HepG2 (cell line): Measurements from ENCODE around the gene MBTD1. TPM values are rescaled to one million over a fixed set of nuclear protein-coding genes. Genes with fewer than 3 reads are reported as not detected.
A peak's percentile ranks its signal among the peaks of the same experiment; 100 is the strongest.

Source experiments
- ARHGAP35 ChIP-seq: sonication (generic); formaldehyde crosslinking; IDR thresholded peaks from 2 replicates; pipeline ENCODE4 v1.9.0; 2022; ENCODE audit warnings: mild to moderate bottlenecking, inconsistent platforms, moderate library complexity, missing genetic modification reagents, borderline replicate concordance
- DR1 ChIP-seq: sonication (generic); formaldehyde crosslinking; IDR thresholded peaks from 2 replicates; pipeline ENCODE4 v1.8.0; 2021; ENCODE audit warnings: mild to moderate bottlenecking, missing genetic modification reagents, inconsistent platforms
- IRF2 ChIP-seq: IDR thresholded peaks from 2 replicates; pipeline ENCODE4 v1.6.1; 2018; ENCODE audit warnings: missing genetic modification reagents, missing compliant biosample characterization
- LBX2 ChIP-seq: sonication (generic); formaldehyde crosslinking; IDR thresholded peaks from 2 replicates; pipeline ENCODE4 v1.5.0; 2020; ENCODE audit warnings: missing genetic modification reagents, mild to moderate bottlenecking, borderline replicate concordance
- STAT5B ChIP-seq: sonication (generic); formaldehyde crosslinking; IDR thresholded peaks from 2 replicates; pipeline ENCODE4 v1.4.0; 2020; ENCODE audit warnings: missing genetic modification reagents
- STAT6 ChIP-seq: sonication (generic); formaldehyde crosslinking; IDR thresholded peaks from 2 replicates; pipeline ENCODE4 v1.4.0; 2020; ENCODE audit warnings: missing genetic modification reagents, mild to moderate bottlenecking, borderline replicate concordance
- TCF7L2 ChIP-seq: IDR thresholded peaks from 2 replicates; pipeline ENCODE4 v1.6.1; 2011; ENCODE audit warnings: mild to moderate bottlenecking, low read depth, low read length, moderate library complexity
- WIZ ChIP-seq: sonication (generic); formaldehyde crosslinking; IDR thresholded peaks from 2 replicates; pipeline ENCODE4 v1.5.1; 2020; ENCODE audit warnings: mild to moderate bottlenecking, missing genetic modification reagents
- ZBTB26 ChIP-seq: IDR thresholded peaks from 2 replicates; pipeline ENCODE4 v1.6.1; 2016; ENCODE audit warnings: missing compliant biosample characterization, missing genetic modification reagents, borderline replicate concordance
- ZNF577 ChIP-seq: sonication (generic); formaldehyde crosslinking; IDR thresholded peaks from 2 replicates; pipeline ENCODE4 v1.4.0; 2020; ENCODE audit warnings: mild to moderate bottlenecking, low read depth, missing genetic modification reagents, borderline replicate concordance
- ZNF710 ChIP-seq: sonication (generic); formaldehyde crosslinking; IDR thresholded peaks from 2 replicates; pipeline ENCODE4 v1.5.0; 2020; ENCODE audit warnings: mild to moderate bottlenecking, missing genetic modification reagents, borderline replicate concordance
- ZSCAN22 ChIP-seq: sonication (generic); formaldehyde crosslinking; IDR thresholded peaks from 2 replicates; pipeline ENCODE4 v1.4.0; 2020; ENCODE audit warnings: mild to moderate bottlenecking, missing genetic modification reagents
- polyA plus RNA-seq, 8 experiments: library from polyadenylated mRNA; depleted of rRNA in 3 of 8; stranded (reverse) in 7 of 8; unstranded in 1 of 8; fragments of >200 nt; fragmentation: Illumina TruSeq in 4 of 8; extraction: Trizol in 4 of 8; gene quantifications; 2 replicates each; pipeline versions ENCODE4 v1.2.1 to v1.2.3, GENCODE V29; 2011 to 2016; ENCODE audit warnings: low read depth in 4 of 8, missing spikeins in 1 of 8, mixed read lengths in 1 of 8; ENCODE audit not compliant: insufficient read depth in 1 of 8
- total RNA-seq, 5 experiments: library from RNA; depleted of rRNA; stranded (reverse); fragments of >200 nt; fragmentation: Illumina TruSeq; extraction: Trizol; gene quantifications; 2 replicates each; pipeline ENCODE4 v1.2.3, GENCODE V29; 2016; ENCODE audit warnings: low read depth in 1 of 5
- TF ChIP-seq, protein P1 (sequence below): sonication (generic); formaldehyde crosslinking; IDR thresholded peaks from 2 replicates; pipeline ENCODE4 v1.5.1; 2020; ENCODE audit warnings: missing genetic modification reagents, mild to moderate bottlenecking, borderline replicate concordance
- TF ChIP-seq, protein P2 (sequence below): sonication (generic); formaldehyde crosslinking; IDR thresholded peaks from 2 replicates; pipeline ENCODE4 v1.4.0; 2020; ENCODE audit warnings: missing genetic modification reagents

Gene MBTD1
- total and polyA plus RNA-seq, 2 of the 13 experiments (the other 11 are each of a cell fraction or from before 2014, with no cell fraction given): 20.9 TPM

DNA sequence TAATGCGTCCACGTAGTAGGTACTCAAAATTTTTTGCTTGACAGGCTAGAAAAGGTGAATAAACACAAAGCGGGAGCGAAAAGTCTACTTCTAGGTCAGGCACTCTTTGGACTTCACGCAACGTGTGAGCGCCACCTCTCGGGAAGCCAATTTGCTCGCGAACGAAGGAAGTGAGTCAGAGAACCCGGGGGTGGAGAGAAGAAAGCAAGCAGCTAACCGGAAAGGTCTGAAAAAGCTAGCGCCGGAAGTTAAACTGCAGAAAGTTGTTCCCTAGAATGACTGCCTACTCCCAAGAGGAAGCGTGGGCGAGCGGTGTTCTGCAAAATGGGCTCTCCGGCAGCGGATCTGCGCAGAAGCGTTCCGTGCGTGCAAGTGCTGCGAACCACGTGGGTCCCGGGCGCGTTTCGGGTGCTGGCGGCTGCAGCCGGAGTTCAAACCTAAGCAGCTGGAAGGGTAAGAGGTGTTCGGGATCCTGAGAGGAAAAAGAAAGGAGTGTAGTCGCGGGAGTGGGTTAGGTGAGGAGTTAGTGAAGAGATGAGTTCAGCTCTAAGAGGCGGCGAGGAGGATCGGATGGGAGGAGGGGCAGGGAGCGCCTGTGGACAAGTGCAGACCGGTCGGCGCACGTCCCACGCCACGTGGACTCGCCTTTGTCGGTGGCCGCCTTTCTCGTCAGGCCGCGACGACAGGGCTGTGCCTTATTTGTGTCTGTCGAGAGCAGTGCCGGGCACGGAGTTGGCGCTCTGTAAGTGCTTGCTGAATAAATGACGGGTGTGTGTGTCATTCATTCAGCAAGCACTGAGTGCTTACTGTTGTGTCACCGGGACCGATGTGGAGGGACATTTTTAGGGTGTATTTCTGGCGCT, 106.4 kb downstream of the MBTD1 start, which contains the start of gene NME1 (continued):
- TF ChIP-seq WIZ (CRISPR knock-in tag): peak; percentile 97; the same call in 1 of the 2 replicates
- TF ChIP-seq, protein P1, sequence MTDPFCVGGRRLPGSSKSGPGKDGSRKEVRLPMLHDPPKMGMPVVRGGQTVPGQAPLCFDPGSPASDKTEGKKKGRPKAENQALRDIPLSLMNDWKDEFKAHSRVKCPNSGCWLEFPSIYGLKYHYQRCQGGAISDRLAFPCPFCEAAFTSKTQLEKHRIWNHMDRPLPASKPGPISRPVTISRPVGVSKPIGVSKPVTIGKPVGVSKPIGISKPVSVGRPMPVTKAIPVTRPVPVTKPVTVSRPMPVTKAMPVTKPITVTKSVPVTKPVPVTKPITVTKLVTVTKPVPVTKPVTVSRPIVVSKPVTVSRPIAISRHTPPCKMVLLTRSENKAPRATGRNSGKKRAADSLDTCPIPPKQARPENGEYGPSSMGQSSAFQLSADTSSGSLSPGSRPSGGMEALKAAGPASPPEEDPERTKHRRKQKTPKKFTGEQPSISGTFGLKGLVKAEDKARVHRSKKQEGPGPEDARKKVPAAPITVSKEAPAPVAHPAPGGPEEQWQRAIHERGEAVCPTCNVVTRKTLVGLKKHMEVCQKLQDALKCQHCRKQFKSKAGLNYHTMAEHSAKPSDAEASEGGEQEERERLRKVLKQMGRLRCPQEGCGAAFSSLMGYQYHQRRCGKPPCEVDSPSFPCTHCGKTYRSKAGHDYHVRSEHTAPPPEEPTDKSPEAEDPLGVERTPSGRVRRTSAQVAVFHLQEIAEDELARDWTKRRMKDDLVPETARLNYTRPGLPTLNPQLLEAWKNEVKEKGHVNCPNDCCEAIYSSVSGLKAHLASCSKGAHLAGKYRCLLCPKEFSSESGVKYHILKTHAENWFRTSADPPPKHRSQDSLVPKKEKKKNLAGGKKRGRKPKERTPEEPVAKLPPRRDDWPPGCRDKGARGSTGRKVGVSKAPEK (CRISPR knock-in tag): peak; percentile 44; the same call in 1 of the 2 replicates
- peak; percentile 99 for TF ChIP-seq IRF2
- TF ChIP-seq, protein P2, sequence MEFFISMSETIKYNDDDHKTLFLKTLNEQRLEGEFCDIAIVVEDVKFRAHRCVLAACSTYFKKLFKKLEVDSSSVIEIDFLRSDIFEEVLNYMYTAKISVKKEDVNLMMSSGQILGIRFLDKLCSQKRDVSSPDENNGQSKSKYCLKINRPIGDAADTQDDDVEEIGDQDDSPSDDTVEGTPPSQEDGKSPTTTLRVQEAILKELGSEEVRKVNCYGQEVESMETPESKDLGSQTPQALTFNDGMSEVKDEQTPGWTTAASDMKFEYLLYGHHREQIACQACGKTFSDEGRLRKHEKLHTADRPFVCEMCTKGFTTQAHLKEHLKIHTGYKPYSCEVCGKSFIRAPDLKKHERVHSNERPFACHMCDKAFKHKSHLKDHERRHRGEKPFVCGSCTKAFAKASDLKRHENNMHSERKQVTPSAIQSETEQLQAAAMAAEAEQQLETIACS (CRISPR knock-in tag): peak; percentile 83
- TF ChIP-seq LBX2: peak; percentile 96
- TF ChIP-seq ZNF710 (CRISPR knock-in tag): peak; percentile 95
- TF ChIP-seq DR1 (CRISPR knock-in tag): peak; percentile 95; the same call in 1 of the 2 replicates
- TF ChIP-seq ZSCAN22 (CRISPR knock-in tag): peak; percentile 89
- peak; percentile 95; the same call in 1 of the 2 replicates for TF ChIP-seq ZBTB26 (CRISPR knock-in tag)
- peak; percentile 100 for TF ChIP-seq STAT6
- TF ChIP-seq STAT5B (CRISPR knock-in tag): peak; percentile 89
- peak; percentile 91 for TF ChIP-seq ARHGAP35 (CRISPR knock-in tag)
- TF ChIP-seq TCF7L2: no peak
- TF ChIP-seq ZNF577 (CRISPR knock-in tag): 0 out of 2 replicates have a peak, but pooled peaks have one; percentile 93
